HG02885 (cell line): Measurements from ENCODE around the gene FAF1.

ENCODE experiments used
- ATAC-seq: cut with Tn5 transposase; IDR thresholded peaks from one replicate; pipeline ENCODE4 v1.9.1; 2021; ENCODE audit warnings: mild to moderate bottlenecking; ENCODE audit not compliant: unreplicated experiment, poor library complexity

Gene FAF1

GRCh38 chr1:50474859-50475809 lies 484.9 kb downstream of the FAF1 start:
- ATAC-seq = no peak

GRCh38 chr1:50473513-50473912 lies 486.6 kb downstream of the FAF1 start:
- no peak for ATAC-seq

GRCh38 chr1:50471967-50472366 lies 488.1 kb downstream of the FAF1 start:
- ATAC-seq = no peak

GRCh38 chr1:50462964-50463363 lies 497.1 kb downstream of the FAF1 start:
- ATAC-seq = no peak

GRCh38 chr1:50458507-50458906 lies 501.6 kb downstream of the FAF1 start:
- ATAC-seq = no peak

GRCh38 chr1:50454911-50455310 lies 505.2 kb downstream of the FAF1 start:
- ATAC-seq = no peak

- ATAC-seq = no peak
Observed at GRCh38 chr1:50453266-50453665, 506.8 kb downstream of the FAF1 start.

GRCh38 chr1:50452700-50453099 lies 507.4 kb downstream of the FAF1 start:
- no peak for ATAC-seq

- no peak for ATAC-seq
Observed at GRCh38 chr1:50450861-50451653, 509.0 kb downstream of the FAF1 start.

- no peak for ATAC-seq
Observed at GRCh38 chr1:50447961-50448360, 512.1 kb downstream of the FAF1 start.

- no peak for ATAC-seq
Observed at GRCh38 chr1:50441183-50441582, 518.9 kb downstream of the FAF1 start.

GRCh38 chr1:50438945-50439344 lies 521.1 kb downstream of the FAF1 start:
- no peak for ATAC-seq

- ATAC-seq = no peak
Observed at GRCh38 chr1:50436489-50436888, 523.6 kb downstream of the FAF1 start.

GRCh38 chr1:50430010-50430405 lies 530.1 kb downstream of the FAF1 start:
- ATAC-seq = no peak

- no peak for ATAC-seq
Observed at GRCh38 chr1:50427818-50428779, 532.0 kb downstream of the FAF1 start.

GRCh38 chr1:50427086-50427817 lies 532.8 kb downstream of the FAF1 start:
- no peak for ATAC-seq

GRCh38 chr1:50426702-50427085 lies 533.4 kb downstream of the FAF1 start:
- ATAC-seq = no peak

GRCh38 chr1:50426108-50426700 lies 533.9 kb downstream of the FAF1 start:
- ATAC-seq = no peak
